ENCODE measurements around the gene UBN1. TPM values are rescaled to one million over a fixed set of nuclear protein-coding genes. Genes with fewer than 3 reads are reported as not detected.

UBN1 gene
- total and polyA plus RNA-seq, 10 of the 15 experiments (the other 5 are each of a cell fraction or from before 2014, with no cell fraction given): 2.1 to 32.5 (median 13.9) TPM

GRCh38 chr16:4911970-4912386, 64.7 kb downstream of the UBN1 start (continued):
- no peak for TF ChIP-seq ZBTB11 (CRISPR knock-in tag; IDR thresholded peaks at IDR 0.05)

- no peaks in the 10 kb centered on the region for H3K79me2 ChIP-seq (ENCODE audit: control insufficient read depth, insufficient read depth, low read length)
- FAIRE-seq: no peak
- H3K9ac ChIP-seq (ENCODE audit: control insufficient read depth, insufficient read depth, low read length): no peak overlapping the region
- ChIA-PET CTCF (no interaction called here), POLR2A (interaction anchor here (0.6 kb wide), 1 partner anchor 175 kb away, joined by 3 read pairs; no protein-coding TSS in a partner anchor), SMC1A (ENCODE audit: uncharacterized antibody, unreplicated experiment) (no interaction called here), RAD21 (ENCODE audit: unreplicated experiment) (interaction anchor here (0.7 kb wide), 1 partner anchor 65 kb away, joined by 3 read pairs; no protein-coding TSS in a partner anchor)
- WGBS (ENCODE audit: insufficient coverage, insufficient replicate concordance, low lambda C conversion rate, missing lambda C conversion rate): 29% methylated on average over 7 of the region's 7 CpGs
- H3K36me3 ChIP-seq (ENCODE audit: control insufficient read depth in 2 of 2, insufficient read depth in 2 of 2, low read length in 1 of 2): no peaks in the 10 kb centered on the region
- no peaks in the 10 kb centered on the region for H3K9me3 ChIP-seq (replicated peaks; ENCODE audit: control insufficient read depth, insufficient read depth, low read length)
- in situ Hi-C loops (cut with MboI): no loop called here
- no peak; the same call in 2 of the 3 replicates for ATAC-seq
- DNase-seq (ENCODE audit: low read depth, low spot score): no peak
- no peak overlapping the region for H2AFZ ChIP-seq (ENCODE audit: control insufficient read depth, low read depth, low read length)
- H3K4me2 ChIP-seq (ENCODE audit: control insufficient read depth, insufficient read depth): no peak overlapping the region
- intact Hi-C loops (cut with micrococcal nuclease; ENCODE audit: unreplicated experiment): no loop called here
- H4K20me1 ChIP-seq (ENCODE audit: control insufficient read depth, insufficient read depth): no peaks in the 10 kb centered on the region
- H3K4me1 ChIP-seq (ENCODE audit: control insufficient read depth, insufficient read depth, low read length): no peaks in the 10 kb centered on the region
- H3K27ac ChIP-seq (ENCODE audit: control insufficient read depth, insufficient read depth): no peak overlapping the region
- no peaks in the 10 kb centered on the region for H3K27me3 ChIP-seq (replicated peaks in 1 of 2; ENCODE audit: control insufficient read depth in 2 of 2, insufficient read depth in 2 of 2, low read length in 1 of 2)
- no peak overlapping the region for H3K4me3 ChIP-seq
- no TSS peak for BruUV-seq (replicated peaks)
- TF ChIP-seq, protein P1, sequence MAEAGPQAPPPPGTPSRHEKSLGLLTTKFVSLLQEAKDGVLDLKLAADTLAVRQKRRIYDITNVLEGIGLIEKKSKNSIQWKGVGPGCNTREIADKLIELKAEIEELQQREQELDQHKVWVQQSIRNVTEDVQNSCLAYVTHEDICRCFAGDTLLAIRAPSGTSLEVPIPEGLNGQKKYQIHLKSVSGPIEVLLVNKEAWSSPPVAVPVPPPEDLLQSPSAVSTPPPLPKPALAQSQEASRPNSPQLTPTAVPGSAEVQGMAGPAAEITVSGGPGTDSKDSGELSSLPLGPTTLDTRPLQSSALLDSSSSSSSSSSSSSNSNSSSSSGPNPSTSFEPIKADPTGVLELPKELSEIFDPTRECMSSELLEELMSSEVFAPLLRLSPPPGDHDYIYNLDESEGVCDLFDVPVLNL (IDR thresholded peaks at IDR 0.05; ENCODE audit: low read depth, low read length): no peak
- no peak for TF ChIP-seq ZBTB11 (CRISPR knock-in tag; IDR thresholded peaks at IDR 0.05)
- TF ChIP-seq, protein P2, sequence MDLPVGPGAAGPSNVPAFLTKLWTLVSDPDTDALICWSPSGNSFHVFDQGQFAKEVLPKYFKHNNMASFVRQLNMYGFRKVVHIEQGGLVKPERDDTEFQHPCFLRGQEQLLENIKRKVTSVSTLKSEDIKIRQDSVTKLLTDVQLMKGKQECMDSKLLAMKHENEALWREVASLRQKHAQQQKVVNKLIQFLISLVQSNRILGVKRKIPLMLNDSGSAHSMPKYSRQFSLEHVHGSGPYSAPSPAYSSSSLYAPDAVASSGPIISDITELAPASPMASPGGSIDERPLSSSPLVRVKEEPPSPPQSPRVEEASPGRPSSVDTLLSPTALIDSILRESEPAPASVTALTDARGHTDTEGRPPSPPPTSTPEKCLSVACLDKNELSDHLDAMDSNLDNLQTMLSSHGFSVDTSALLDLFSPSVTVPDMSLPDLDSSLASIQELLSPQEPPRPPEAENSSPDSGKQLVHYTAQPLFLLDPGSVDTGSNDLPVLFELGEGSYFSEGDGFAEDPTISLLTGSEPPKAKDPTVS (IDR thresholded peaks at IDR 0.05; ENCODE audit: low read depth, low read length): no peak
- no peak for TF ChIP-seq MYB (IDR thresholded peaks at IDR 0.05; ENCODE audit: borderline replicate concordance, low read depth, low read length)
- TF ChIP-seq WRNIP1 (IDR thresholded peaks at IDR 0.05; ENCODE audit: borderline replicate concordance, low read depth, low read length): no peak
- TF ChIP-seq KLF5 (IDR thresholded peaks at IDR 0.05; ENCODE audit: partially characterized antibody): no peak
- TF ChIP-seq STAT1 (conservative IDR thresholded peaks at IDR 0.05): no peak
These were observed 66.0 kb downstream of the UBN1 start for GRCh38 chr16:4913130-4913773.
